ENCODE data around the gene KCNC3.

Gene KCNC3

GRCh38 chr19:50326101-50326664, 3.0 kb downstream of the KCNC3 start:
- DNase-seq = no peak

GRCh38 chr19:50325310-50326100, 3.7 kb downstream of the KCNC3 start:
- DNase-seq = peak; percentile 85

- DNase-seq = no peak
Observed at GRCh38 chr19:50324331-50324730, 4.8 kb downstream of the KCNC3 start.

GRCh38 chr19:50323782-50324133, 5.4 kb downstream of the KCNC3 start:
- DNase-seq = no peak

- no peak for DNase-seq
Observed at GRCh38 chr19:50322931-50323781, 6.0 kb downstream of the KCNC3 start.

GRCh38 chr19:50322234-50322633, 6.9 kb downstream of the KCNC3 start:
- DNase-seq = no peak

GRCh38 chr19:50321831-50322230, 7.3 kb downstream of the KCNC3 start:
- DNase-seq = no peak

- no peak for DNase-seq
Observed at GRCh38 chr19:50320596-50320995, 8.6 kb downstream of the KCNC3 start.

- no peak for DNase-seq
Observed at GRCh38 chr19:50320051-50320450, 9.1 kb downstream of the KCNC3 start.

GRCh38 chr19:50319156-50319555, 10.0 kb downstream of the KCNC3 start:
- DNase-seq = no peak

- DNase-seq = no peak
Observed at GRCh38 chr19:50318438-50318837, 10.7 kb downstream of the KCNC3 start.

- no peak for DNase-seq
Observed at GRCh38 chr19:50317115-50317514, 12.1 kb downstream of the KCNC3 start.

- peak; percentile 25 for DNase-seq
Observed at GRCh38 chr19:50315773-50316448, 13.3 kb downstream of the KCNC3 start.

- no peak for DNase-seq
Observed at GRCh38 chr19:50314724-50315708, 14.2 kb downstream of the KCNC3 start.

GRCh38 chr19:50313812-50314536, 15.2 kb downstream of the KCNC3 start:
- no peak for DNase-seq

- DNase-seq = no peak
Observed at GRCh38 chr19:50312967-50313811, 16.0 kb downstream of the KCNC3 start.

GRCh38 chr19:50311723-50312635, 17.2 kb downstream of the KCNC3 start:
- peak; percentile 18 for DNase-seq

GRCh38 chr19:50310759-50311465, 18.3 kb downstream of the KCNC3 start:
- no peak for DNase-seq
